Smooth muscle cell of bladder (primary cell): ENCODE results near the gene EIF3K. TPM values are rescaled to one million over a fixed set of nuclear protein-coding genes. Genes with fewer than 3 reads are reported as not detected.

Experiments used
- total RNA-seq: library from RNA; depleted of rRNA; stranded (reverse); fragments of >200 nt; gene quantifications from 2 replicates; pipeline ENCODE4 v1.2.3, GENCODE V29; 2014

Gene EIF3K
- 307 and 373 TPM in 2 replicates for total RNA-seq

DNA sequence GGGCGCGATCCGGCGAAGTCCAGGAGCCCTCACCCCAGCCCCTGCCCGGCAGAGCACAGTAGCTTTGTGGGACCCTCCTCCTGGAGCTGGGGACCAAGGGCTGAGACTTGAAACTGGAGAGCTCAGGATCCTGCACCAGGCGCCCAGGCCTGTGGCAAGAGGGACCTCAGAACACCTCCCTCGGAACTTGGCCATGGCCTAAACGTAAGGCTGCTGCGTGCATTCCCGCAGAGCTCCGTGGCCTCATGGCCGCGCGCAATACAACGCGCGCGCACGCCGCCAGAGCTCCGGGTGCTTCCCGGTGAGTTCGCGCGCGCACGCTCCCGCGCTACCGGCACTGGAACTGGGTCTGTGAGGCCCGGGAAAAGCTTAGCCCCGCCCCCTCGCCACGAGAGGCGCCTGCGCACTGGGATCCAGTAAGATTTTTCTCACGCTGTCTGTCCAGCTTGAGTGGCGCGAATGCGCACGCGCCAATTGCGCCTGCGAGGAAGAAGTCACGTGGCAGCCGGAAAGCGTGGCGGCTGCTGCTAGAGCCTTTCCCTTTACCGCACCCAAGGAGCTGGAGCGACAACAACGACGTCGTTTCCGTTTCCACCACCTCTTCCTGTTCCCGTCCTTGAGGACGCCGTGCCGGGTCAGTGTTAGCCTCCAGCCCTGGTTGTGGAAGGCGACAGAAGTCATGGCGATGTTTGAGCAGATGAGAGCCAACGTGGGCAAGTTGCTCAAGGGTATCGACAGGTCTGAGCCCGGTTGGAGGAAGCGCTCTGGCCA, at the start of gene EIF3K:
Gene EIF3K, plus strand, starts transcription at position 599 of the 771 bp plus-strand sequence. Its CDS starts 81 bp downstream, at position 680.

GRCh38 chr19:38617764-38618589, 1.0 kb upstream of the EIF3K start, which contains the start of gene MAP4K1:
MAP4K1 (minus strand) TSS chr19:38617953; CDS start chr19:38617895, 58 bp downstream.

GRCh38 chr19:38647368-38647965, 28.5 kb downstream of the EIF3K start, which contains the start of gene ACTN4:
ACTN4 (plus strand) TSS chr19:38647649; CDS start chr19:38647746, 97 bp downstream.

Other genes starting within 250 kb of the EIF3K start
- gene PSMD8, start 244.6 kb upstream of the EIF3K start, total RNA-seq = 254 and 265 TPM in 2 replicates
- gene GGN, start 231.2 kb upstream of the EIF3K start, total RNA-seq = 0.14 and 0.46 TPM in 2 replicates
- 0.71 and 1.0 TPM in 2 replicates for gene SPRED3, start 230.5 kb upstream of the EIF3K start, total RNA-seq
- gene FAM98C, start 216.1 kb upstream of the EIF3K start, total RNA-seq = 5.7 and 6.7 TPM in 2 replicates
- not detected in 2 replicates for gene RASGRP4, start 193.0 kb upstream of the EIF3K start, total RNA-seq
- under 0.01 TPM in 2 replicates for gene RYR1, start 185.5 kb upstream of the EIF3K start, total RNA-seq
- under 0.01 and 0.37 TPM in 2 replicates for gene MAP4K1, start 1.2 kb upstream of the EIF3K start, total RNA-seq
- 88.2 and 140 TPM in 2 replicates for gene ACTN4, start 28.5 kb downstream of the EIF3K start, total RNA-seq
- gene CAPN12, start 125.3 kb downstream of the EIF3K start, total RNA-seq = not detected in 2 replicates
- gene LGALS7, start 154.3 kb downstream of the EIF3K start, total RNA-seq = not detected in 2 replicates
- 0.28 and 1.0 TPM in 2 replicates for gene LGALS7B, start 170.0 kb downstream of the EIF3K start, total RNA-seq
- gene LGALS4, start 193.8 kb downstream of the EIF3K start, total RNA-seq = 0.14 TPM in 1 of 2 replicates, not detected in the other
- 19.6 and 28.3 TPM in 2 replicates for gene ECH1, start 212.6 kb downstream of the EIF3K start, total RNA-seq
- gene HNRNPL, start 230.8 kb downstream of the EIF3K start, total RNA-seq = 205 and 212 TPM in 2 replicates